HS-5 (cell line): ENCODE data around the gene NOS1AP.
"Not testable (repeated sequence)": the region's sequence is repeated elsewhere in the genome, so short reads cannot be mapped to it uniquely, and the experiment has no call there.

Experiments
- DNase-seq: peaks from one replicate; pipeline ENCODE4 v3.0.0-alpha.2; 2012; ENCODE audit warnings: low read depth

Gene NOS1AP

DNA sequence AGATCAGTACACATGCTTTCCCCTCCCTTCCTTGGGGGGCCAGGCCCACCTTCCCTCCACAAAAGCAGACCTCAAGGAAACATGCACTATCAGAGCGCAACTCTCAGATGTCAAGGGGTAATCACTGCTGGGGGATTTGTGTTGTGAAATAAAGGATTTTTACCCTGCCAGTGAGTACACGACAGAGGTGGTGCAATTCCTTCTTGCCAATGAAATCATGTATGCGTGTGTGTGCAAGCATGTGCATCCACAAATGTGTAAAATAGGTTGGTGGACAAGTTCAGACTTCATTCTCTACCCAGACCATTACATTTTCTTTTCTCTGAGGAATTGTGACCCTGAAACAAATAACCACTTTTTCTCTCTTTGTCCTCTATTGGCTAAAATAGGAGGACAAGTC, 9.8 kb upstream of the NOS1AP start:
- no peak for DNase-seq

DNA sequence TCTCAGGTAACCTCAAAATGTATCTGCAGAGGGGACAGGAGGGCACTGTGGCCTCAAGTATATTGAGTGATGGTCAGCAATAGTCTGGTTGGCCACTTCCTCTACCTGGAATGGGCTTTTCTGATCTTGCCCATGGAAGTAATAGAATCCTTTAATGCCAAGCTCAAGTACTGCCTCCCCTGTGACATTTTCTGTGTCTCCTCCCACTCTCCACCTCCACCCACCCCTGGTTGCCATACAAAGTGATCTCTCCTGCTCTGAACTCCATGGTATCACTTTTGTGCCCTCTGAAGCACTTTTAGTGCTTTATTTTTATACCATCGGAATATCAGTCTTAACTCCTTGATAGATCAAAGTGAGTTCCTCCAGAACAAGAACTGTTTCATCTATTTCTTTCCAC, 9.2 kb upstream of the NOS1AP start:
- DNase-seq, result no peak

DNA sequence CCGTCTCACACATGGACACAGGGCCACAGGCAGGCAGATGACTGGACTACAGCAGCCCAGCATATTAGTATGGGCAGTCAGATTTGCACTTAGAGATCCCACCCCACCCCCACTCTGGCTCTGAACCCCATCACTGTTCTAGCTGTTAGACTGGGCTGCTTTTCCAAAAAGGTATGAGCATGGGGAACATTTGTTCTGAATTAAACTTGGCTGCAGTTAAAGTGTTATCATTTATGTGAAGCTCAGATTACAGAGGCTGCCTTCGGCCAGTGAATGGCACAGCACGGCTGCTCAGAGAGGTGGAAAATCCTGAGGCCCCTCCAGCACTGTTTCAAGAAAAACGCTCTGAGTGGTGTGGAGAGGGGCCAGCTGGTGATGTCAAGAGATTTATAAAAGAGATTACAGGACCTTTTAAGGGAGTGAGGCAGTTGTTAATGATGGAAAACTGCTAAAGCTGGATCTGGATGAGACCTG, 6.9 kb upstream of the NOS1AP start:
- no peak for DNase-seq

DNA sequence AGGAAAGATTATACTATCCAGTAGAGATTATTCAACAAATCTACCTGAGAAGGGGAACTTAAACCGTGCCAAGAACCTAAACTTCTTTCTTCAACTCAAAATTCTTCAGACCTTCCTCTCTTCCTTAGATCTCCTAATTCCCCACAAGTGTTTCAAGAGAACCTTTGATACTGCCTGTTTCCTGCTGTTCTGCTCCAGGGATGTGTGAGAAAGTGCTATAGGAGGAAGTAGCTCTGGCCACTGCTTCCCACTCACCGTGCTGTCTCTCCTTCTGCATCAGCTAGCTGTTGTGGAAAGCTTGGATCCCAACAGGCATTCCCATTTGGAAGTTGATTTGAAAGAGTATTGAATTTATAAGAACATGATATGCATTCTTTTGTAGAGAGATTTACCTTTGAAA, 4.5 kb upstream of the NOS1AP start:
- no peak for DNase-seq

DNA sequence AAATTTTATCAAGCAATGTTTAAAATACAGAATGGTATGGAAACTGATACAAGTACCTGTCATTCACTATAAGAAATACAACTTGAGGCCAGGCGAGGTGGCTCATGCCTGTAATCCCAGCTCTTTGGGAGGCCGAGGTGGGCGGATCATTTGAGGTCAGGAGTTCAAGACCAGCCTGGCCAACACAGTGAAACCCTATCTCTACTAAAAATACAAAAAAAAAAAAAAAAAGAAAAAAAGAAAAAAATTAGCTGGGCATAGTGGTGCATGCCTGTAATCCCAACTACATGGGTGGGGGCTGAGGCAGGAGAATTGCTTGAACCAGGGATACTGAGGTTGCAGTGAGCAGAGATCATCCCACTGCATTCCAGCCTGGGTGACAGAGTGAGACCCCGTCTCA, 2.7 kb upstream of the NOS1AP start:
- not testable (repeated sequence) for DNase-seq

DNA sequence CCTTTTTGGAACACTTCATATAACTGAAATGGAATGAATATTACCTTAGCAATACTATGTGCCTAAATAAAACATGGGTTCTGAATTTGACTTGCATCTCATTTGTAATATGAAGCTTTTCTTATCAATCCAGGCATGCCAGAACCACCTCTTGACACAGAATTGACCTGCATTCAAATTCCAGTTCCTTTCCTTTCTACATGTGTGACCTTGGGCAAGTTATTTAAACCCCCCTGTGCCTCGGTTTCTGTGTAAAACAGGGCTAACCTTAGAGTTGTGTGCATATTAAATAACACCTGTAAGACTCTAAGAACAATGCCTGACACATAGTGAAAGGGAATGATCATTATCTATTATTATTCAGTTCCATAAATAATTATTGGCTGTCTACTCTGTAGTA, 2.0 kb upstream of the NOS1AP start:
- DNase-seq, result no peak

DNA sequence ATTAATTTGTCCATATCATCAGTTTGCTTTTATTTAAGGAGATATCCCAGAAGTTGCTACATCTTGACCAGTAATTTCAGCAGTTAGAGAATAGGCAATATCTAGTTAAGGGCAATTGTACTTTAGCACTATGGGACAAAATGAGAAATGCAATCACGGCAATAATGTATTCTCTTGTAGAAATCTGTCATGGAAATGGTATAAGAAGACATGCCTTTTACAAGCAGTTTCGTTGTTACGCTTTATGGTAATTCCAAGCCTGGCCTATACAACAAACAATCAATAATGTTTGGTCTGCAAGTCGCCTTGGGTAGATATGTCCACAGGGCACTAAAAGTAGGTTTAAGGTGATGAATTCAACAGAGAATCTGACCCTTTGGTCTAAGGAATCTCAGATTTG, 1.2 kb upstream of the NOS1AP start:
- no peak for DNase-seq

DNA sequence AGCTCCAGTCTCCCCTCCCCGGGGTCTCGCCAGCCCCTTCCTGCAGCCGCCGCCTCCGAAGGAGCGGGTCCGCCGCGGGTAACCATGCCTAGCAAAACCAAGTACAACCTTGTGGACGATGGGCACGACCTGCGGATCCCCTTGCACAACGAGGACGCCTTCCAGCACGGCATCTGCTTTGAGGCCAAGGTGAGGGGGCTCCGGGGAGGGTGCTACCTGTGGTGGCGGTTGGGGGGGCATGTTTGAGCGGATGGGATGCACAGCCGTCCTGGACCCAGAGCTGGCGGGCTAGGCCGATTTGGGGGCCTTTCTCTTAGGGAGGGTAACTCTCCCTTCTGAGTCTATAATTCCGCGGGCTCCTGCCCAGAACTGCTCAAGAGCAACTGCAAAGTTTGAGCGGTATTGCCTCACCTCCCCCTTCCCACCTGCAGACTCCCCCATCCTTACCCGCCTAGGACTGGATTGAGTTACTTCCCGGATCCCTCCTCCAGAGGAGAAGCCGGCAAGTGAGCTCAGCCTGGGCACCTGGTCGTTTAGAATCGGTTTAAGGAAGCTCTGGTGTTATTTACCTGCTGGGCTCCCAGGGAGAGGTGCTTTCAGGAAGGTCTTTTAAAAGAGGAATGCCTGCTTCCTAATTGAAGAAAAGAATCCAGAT, 730 bp downstream of the NOS1AP start:
- no peak for DNase-seq

DNA sequence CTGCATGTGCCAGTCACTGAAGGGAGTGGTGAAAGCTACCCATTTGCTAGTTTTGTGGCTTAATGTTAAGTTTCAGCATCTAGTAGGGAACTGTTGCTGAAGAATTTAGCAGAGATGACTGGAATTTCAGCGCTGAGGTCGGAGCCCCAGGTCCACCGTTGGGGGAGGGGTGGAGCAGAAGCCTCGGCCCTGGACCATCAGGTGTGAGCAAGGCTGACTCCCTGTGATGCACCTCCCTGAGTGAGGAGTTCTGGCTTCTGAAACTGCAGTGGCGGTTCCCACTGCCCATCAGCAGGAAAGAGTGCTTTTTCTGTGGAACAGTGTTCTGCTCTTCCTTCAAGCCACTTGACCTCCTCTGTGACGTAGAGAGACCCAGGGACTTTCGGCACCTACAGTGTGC, 1.3 kb downstream of the NOS1AP start:
- no peak for DNase-seq

DNA sequence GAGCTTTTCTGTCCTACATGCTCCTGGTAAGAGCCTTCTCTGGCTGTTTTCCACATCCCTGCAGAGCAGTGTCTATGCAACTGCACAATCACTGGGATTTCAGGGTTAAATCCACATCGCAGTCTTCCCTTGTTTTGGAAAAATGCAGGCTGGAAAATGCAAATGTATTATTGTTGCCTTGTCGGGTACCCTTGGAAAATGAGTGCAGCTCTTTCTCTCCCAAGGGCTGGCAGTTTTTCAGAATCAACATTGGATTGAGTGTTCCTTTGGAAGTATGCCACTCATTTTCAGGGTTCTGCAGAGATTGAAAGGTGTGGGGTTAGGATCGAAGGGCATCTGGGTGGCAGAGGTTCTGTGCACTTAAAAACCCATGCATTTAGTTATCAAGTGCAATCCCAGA, 3.2 kb downstream of the NOS1AP start:
- DNase-seq, result no peak

DNA sequence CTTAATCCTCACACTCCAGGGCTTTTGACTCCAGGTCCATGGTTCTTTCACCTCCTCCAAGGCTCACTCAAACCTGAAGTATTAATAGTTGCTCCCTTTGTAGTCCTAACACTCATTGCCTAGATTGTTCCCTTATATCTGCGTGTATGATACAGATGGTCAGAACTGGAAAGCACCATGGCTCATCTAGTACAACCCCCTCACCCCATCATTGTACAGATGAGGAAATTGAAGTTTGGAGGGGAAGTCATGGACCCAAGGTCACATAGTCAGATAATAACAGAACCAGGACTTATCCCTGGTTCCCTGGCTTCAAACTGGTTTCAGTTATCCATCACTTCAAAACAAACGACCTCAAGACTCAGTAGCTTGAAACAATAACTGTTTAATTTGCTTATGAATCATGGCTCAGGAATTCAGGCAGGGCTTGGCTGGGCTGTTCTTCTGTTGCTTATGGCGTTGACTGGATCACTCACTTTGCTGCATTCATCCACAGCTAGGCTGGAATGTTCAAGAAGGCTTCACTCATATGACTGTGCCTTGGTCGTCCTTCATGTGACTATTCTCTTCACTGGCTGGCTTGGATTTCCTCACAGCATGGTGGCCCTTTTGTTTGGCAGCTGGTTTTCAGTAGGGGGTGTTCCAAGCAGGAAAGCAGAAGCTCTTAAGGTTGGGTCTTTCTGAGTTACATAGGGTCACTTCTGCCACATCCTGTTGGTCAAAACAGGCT, 5.0 kb downstream of the NOS1AP start:
- DNase-seq, result no peak

DNA sequence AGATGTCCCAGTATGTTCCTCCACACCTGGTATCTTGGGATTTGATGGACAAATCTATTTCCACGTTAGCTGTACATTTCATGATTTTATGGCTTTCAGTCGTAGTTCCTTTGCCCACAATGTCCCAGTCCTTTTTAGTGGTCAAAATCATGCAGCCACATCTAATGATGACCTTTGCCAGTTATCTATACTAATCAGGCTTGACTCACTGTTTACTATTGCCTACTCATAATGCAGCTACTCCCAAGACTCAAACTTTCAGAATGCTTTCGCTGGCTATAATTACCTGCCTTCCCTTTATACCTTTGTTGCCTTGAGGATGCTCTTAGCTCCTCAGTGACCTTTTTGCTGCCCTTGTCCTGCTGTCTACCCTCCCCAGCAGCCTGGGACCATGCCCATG, 6.4 kb downstream of the NOS1AP start:
- DNase-seq, result no peak

DNA sequence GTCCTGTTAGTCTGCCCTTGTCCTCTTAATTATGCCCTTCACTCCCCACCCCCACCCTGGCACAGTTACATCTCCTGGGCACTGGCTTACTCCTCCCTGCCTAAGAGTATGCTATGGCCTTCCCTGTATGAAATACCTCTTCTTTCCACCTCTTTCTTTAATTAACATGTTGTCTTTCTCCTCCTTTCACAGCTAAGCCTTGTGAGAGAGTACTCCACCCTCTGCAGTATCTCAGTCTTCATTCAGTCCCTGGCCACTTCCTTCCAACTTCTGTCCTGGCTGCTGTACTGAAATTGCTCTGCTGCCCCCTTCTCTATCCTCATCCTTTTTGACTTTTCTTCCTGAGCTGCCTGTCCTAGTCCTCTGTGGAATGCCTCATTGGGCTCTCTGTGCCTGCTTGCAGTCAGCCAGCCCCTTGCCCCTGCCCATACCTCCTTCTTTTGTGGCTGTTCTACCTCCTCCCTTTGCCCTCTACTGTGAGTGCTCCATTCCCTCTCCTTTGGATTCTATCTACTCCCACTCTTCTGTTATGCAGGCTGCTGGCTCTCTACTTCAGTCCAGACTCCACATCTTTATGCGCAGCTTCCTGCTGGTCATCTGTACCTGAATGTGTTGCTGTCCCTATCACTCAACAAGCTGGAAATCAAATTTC, 8.3 kb downstream of the NOS1AP start:
- DNase-seq, result no peak

DNA sequence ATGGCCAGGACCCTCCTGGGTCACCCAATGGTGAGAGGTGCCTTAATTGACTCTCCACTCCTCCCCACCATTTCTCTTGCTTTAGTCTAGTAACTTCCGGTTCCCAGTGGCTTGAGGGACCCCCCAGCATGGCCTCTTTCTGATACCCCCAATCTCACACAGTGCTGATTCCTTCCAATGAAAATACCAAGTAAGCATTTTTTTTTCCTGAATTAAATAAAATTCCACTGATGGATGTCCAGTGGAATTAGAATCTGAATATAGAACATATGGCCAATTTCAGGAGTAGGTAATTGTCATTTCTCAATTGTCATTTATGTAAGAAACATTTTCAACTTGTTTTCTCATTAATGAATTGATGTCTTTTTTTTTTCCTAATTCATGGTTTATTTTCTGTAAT, 9.5 kb downstream of the NOS1AP start:
- DNase-seq, result no peak

DNA sequence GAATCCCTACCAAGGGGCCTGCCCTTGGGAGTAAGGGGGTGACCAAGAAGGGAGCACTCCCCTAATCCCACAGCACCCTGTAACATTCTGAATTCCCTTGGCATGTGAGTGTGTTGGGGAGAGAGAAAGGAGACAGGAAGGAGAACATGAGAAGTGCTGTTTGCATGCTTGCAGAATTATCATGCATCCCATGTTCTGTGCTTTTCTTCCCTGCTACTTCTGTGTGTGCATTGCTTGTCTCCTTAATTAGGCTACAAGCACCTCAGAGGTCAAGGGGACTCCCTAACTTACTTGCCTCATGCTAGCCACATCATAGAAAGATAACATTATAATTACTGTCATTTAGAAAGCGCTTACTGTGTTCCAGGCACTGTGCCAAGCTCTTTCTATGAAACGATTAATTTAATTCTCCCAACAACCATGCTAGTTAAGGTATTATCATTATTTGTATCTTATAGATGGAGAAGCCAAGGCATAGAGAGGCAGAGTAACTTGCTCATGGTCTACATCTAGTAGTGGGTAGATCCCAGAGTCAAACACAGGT, 11.1 kb downstream of the NOS1AP start:
- no peak for DNase-seq

DNA sequence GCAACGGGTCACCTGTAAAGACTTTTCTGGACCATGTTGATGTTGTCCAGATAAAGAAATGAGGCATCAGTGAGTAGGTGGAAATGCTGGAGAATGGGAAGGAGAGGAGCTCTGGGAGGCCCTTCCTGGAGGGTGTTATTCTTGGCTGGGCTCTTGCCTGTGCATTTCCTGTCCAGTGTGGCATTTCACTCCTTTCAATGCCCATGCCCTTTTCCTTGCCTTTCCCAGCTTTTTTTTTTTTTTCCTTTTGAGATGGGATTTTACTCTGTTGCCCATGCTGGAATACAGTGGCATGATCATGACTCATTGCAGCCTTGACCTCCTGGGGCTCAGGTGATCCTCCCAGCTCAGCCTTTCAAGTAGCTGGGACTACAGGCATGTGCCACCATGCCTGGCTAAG, 11.8 kb downstream of the NOS1AP start:
- DNase-seq, result no peak

DNA sequence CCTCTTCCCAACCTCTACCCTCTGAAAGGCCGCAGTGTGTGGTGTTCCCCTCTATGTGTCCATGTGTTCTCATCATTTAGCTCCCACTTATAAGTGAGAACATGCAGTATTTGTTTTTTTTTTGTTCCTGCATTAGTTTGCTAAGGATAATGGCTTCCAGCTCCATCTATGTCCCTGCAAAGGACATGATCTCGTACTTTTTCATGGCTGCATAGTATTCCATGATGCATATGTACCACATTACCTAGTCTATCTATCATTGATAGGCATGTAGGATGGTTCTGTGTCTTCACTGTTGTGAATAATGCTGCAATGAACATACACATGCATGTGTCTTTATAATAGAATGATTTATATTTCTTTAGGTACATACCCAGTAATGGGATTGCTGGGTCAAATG, 12.6 kb downstream of the NOS1AP start:
- not testable (repeated sequence) for DNase-seq

DNA sequence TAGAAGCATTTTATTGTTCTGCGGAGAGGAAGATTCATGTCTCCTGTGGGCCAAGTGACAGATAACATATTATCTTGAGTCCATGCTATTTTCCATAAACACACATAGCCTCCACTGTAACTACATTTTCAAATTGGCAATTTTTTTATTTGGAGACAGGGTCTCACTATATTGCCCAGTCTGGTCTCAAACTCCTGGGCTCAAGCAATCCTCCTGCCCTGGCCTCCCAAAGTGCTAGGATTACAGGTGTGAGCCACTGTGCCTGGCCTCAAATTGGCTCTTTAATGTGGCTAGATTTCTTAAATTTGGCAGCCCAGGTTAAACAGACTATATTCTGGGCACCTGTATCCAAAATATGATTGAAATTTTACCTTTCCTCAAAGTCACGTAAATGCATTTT, 13.8 kb downstream of the NOS1AP start:
- no peak for DNase-seq

DNA sequence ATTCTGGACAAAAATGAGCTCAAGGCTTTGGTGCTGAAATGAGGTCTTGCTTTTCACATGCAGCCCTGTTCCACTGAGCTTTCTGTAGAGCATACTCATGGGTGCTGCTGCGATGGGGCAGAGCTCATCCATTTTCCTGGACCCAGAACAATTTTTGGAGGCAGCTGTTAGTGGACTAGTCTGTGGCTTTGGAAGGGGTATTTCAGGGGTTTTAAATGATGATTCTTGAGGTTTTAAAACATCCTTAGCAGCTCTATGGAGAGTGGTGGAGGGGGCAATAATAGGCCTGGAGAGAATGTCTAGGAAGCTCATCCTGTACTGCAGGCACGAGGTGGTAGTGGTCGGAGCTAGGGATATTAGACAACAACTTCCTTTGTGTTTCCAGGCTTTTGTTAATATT, 16.5 kb downstream of the NOS1AP start:
- DNase-seq, result no peak

DNA sequence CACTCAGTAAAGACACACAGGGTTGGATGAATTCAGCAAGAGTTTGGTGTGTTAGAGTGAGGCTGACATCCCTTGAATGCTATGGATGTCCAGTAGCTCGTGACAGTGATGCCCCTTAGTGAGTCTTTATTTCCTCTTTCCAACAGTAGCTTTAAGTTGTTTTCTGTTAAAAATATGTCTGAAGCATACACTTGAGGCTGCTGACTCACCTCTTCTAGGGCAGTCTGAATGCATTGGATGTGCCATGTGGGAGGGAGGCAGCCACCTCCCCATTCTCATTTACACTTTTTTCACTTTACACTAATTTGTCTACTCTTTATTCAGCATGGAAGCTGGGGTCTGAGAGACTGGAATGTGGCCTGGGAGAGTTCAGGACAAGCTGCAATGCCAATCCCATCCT, 17.6 kb downstream of the NOS1AP start:
- DNase-seq, result no peak

DNA sequence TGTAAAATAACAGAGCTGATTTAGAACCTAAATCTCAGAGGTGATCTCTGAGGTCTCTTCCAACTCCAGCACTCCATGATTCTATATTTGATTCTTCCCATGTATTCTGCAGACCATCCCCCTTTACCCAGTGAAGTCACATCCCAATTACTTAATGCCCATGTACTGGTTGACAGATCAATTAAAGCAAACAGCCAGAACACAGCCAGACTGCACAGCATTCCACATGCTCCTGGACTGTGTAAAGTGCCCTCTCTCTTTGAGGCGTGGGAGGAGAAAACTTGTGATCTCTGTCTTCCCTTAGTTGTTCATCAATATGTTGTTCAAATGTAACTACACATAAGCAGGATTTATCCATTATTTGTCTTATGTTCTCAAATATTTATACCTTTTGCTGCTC, 18.1 kb downstream of the NOS1AP start:
- DNase-seq, result no peak

DNA sequence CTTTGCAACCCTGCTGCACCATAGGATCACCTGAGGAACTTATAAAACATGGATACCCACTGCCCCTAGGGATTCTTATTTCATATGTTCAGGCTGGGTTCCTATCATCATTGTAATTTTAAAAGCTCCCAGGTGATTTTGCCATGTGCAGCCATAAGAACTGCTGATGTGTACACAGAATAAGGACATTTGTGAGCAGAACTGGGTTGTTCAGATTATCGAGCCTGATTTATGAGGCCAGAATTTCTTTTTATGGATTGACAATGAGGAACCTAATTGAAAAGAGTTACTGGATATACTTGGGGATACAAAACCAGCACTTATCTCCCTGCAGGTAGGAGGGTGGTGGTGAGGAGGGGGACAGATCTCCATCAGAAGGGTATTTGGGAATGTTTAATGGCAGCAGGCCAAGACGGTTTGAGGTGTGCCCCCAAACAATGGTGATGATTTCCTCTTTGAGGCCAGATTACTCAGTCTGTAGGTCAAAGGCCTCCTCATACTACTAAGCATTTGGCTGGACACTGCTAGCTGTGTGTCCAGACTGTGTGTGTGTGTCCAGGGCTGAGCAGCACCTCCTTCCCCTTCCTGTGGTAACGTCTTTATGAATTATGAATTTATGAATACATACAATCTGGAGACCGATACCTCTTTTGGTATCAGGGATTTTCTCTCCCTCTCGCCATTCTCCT, 18.9 kb downstream of the NOS1AP start:
- DNase-seq, result no peak

DNA sequence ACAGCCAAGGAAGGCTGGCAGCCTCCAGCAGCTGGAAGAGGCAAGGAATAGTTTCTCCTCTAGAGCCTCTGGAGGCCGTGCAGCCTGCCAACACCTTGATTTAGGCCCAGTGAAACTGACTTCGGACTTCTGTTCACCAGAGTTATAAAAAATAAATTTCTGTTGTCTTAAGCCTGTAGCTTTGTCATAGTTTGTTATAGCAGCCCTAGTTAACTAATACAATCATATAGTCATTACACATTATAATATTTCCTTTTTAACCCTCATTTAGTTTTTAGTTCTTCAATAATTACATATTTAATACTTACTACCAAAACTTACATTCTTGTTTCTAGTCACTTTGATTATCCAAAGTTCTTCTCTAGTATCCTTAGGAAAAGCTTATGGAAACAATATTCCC, 20.3 kb downstream of the NOS1AP start:
- DNase-seq, result no peak
